Measurements from ENCODE around the gene ABTB2. TPM values are rescaled to one million over a fixed set of nuclear protein-coding genes. Genes with fewer than 3 reads are reported as not detected.

Gene ABTB2
- total and polyA plus RNA-seq, 10 of the 15 experiments (the other 5 are each of a cell fraction or from before 2014, with no cell fraction given): 0.13 to 2.1 (median 0.72) TPM

DNA sequence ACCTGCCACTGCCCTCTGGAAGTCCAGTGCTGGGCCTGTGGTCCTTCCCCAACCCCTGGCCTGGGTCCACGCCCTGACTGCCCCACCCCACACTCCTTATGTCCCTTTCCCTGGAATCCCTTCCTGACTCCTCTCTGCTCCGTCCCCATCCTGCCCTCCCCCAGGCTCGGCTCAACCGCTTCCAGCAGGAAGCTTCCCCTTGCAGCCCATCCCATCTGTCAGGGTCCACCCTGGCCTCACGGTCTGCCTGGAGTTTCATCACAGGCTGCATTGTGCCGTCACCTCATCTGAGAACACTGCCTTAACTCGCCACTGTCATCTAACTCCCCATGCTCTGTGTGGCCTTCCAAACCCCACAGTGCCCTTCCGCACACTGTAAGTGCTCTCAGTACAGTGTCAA is 188.1 kb downstream of the ABTB2 start:
- Histone ChIP-seq H3K9ac (ENCODE audit: control insufficient read depth, insufficient read depth, low read length) (no peak overlapping the region), H3K27ac (ENCODE audit: control insufficient read depth, insufficient read depth) (no peak overlapping the region), H3K4me1 (ENCODE audit: control insufficient read depth, insufficient read depth, low read length) (peaks cover 2% of the 10 kb centered on the region), H4K20me1 (ENCODE audit: control insufficient read depth, insufficient read depth) (no peaks in the 10 kb centered on the region), H2AFZ (ENCODE audit: control insufficient read depth, low read depth, low read length) (no peak overlapping the region), H3K4me3 (no peak overlapping the region), H3K79me2 (ENCODE audit: control insufficient read depth, insufficient read depth, low read length) (no peaks in the 10 kb centered on the region), H3K9me3 (replicated peaks; ENCODE audit: control insufficient read depth, insufficient read depth, low read length) (no peaks in the 10 kb centered on the region), H3K4me2 (ENCODE audit: control insufficient read depth, insufficient read depth) (no peak overlapping the region), H3K27me3 (replicated peaks in 1 of 2; ENCODE audit: control insufficient read depth in 2 of 2, insufficient read depth in 2 of 2, low read length in 1 of 2) (no peaks in the 10 kb centered on the region), H3K36me3 (ENCODE audit: control insufficient read depth in 2 of 2, insufficient read depth in 2 of 2, low read length in 1 of 2) (no peaks in the 10 kb centered on the region; a peak in 1 of 4 replicates)
- ATAC-seq (no peak), FAIRE-seq (no peak), DNase-seq (ENCODE audit: low read depth, low spot score) (no peak)
- WGBS (ENCODE audit: insufficient coverage, insufficient replicate concordance, low lambda C conversion rate, missing lambda C conversion rate): 67% methylated on average over 8 of the region's 8 CpGs
- BruUV-seq (replicated peaks): no TSS peak
- no peak for TF ChIP-seq KDM1A (IDR thresholded peaks at IDR 0.05; ENCODE audit: borderline replicate concordance)
- SMC1A ChIA-PET (ENCODE audit: uncharacterized antibody, unreplicated experiment): interaction anchor here (0.6 to 1.3 kb wide), 3 partner anchors 23 to 324 kb away, joined by 3 read pairs; no protein-coding TSS in a partner anchor
- CTCF ChIA-PET: interaction anchor here (1.6 kb wide), 2 partner anchors 20 to 188 kb away, joined by 3 to 5 read pairs; partner anchors contain the start of gene ABTB2
- POLR2A ChIA-PET: no interaction called here
- intact Hi-C loops (cut with micrococcal nuclease; ENCODE audit: unreplicated experiment) (loop anchor here (5.0 to 10.0 kb wide), 2 partner anchors 172 to 295 kb away; no protein-coding TSS in a partner anchor), in situ Hi-C loops (cut with MboI) (loop anchor here (25.0 kb wide), 1 partner anchor 318 kb away; no protein-coding TSS in a partner anchor)
- RAD21 ChIA-PET (ENCODE audit: unreplicated experiment): interaction anchor here (0.7 to 13.0 kb wide), 4 partner anchors 9 to 182 kb away, joined by 3 to 249 read pairs (median 4); partner anchors contain the start of gene ABTB2

DNA sequence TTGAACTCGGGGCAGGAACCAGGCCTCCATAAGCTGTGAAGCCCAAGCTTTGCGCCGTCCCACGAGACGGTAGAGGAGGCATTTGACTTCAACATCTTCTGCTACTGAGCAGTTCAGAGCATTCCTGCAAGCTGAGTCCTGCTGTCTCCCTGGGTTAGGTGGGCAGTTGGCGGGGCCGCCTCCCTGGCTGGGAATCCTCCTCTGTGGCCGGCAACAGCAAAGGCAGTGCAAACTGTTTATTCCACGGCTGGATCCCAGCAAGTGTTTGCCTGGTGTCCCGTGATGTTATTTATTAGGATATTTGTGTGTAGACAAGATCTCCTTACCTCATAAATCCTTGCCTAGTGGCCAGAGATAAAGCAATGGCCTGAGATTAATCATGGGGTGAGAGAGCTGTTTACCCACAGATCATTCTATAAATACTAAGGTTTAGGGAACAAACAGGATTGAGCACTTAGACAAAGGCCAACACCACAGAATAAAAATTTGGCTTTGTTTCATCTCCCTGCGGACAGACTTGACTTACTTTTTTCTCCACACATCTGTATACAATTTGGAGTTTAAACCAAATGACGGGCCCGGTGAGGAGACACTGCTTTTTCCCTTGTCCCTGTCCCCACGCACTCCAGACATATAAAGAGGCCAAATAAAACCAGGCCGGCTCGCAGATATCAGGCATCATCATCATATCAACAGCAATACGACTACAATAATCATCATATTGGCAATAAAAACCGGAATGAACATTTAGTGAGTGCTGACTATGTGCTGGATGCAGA is 189.0 kb downstream of the ABTB2 start:
- ATAC-seq: no peak
- no peak overlapping the region for H3K9ac ChIP-seq (ENCODE audit: control insufficient read depth, insufficient read depth, low read length)
- no peaks in the 10 kb centered on the region; the same call in 1 of the 2 replicates for H3K4me1 ChIP-seq (ENCODE audit: control insufficient read depth, insufficient read depth, low read length)
- intact Hi-C loops (cut with micrococcal nuclease; ENCODE audit: unreplicated experiment) (no loop called here), in situ Hi-C loops (cut with MboI) (loop anchor here (25.0 kb wide), 1 partner anchor 318 kb away; no protein-coding TSS in a partner anchor)
- no peak overlapping the region for H3K4me3 ChIP-seq
- H3K27ac ChIP-seq (ENCODE audit: control insufficient read depth, insufficient read depth): no peak overlapping the region
- H2AFZ ChIP-seq (ENCODE audit: control insufficient read depth, low read depth, low read length): no peak overlapping the region
- BruUV-seq (replicated peaks): no TSS peak
- H3K9me3 ChIP-seq (replicated peaks; ENCODE audit: control insufficient read depth, insufficient read depth, low read length): no peaks in the 10 kb centered on the region
- CTCF ChIA-PET: interaction anchor here (0.6 to 1.6 kb wide), 5 partner anchors 19 to 194 kb away, joined by 3 to 5 read pairs (median 4); partner anchors contain the start of gene ABTB2
- FAIRE-seq: no peak
- H3K79me2 ChIP-seq (ENCODE audit: control insufficient read depth, insufficient read depth, low read length): no peaks in the 10 kb centered on the region
- RAD21 ChIA-PET (ENCODE audit: unreplicated experiment): interaction anchor here (1.1 to 13.0 kb wide), 2 partner anchors 183 to 192 kb away, joined by 3 to 249 read pairs; partner anchors contain the start of gene ABTB2
- H3K4me2 ChIP-seq (ENCODE audit: control insufficient read depth, insufficient read depth): no peak overlapping the region
- 66% methylated on average over 18 of the region's 18 CpGs for WGBS (ENCODE audit: insufficient coverage, insufficient replicate concordance, low lambda C conversion rate, missing lambda C conversion rate)
- POLR2A ChIA-PET: no interaction called here
- no peak for DNase-seq (ENCODE audit: low read depth, low spot score)
- H3K36me3 ChIP-seq (ENCODE audit: control insufficient read depth in 2 of 2, insufficient read depth in 2 of 2, low read length in 1 of 2): no peaks in the 10 kb centered on the region; a peak in 1 of 4 replicates
- SMC1A ChIA-PET (ENCODE audit: uncharacterized antibody, unreplicated experiment): interaction anchor here (0.6 to 1.4 kb wide), 3 partner anchors 14 to 73 kb away, joined by 3 read pairs; no protein-coding TSS in a partner anchor
- no peaks in the 10 kb centered on the region for H3K27me3 ChIP-seq (replicated peaks in 1 of 2; ENCODE audit: control insufficient read depth in 2 of 2, insufficient read depth in 2 of 2, low read length in 1 of 2)
- H4K20me1 ChIP-seq (ENCODE audit: control insufficient read depth, insufficient read depth): no peaks in the 10 kb centered on the region
- TF ChIP-seq, protein P1, sequence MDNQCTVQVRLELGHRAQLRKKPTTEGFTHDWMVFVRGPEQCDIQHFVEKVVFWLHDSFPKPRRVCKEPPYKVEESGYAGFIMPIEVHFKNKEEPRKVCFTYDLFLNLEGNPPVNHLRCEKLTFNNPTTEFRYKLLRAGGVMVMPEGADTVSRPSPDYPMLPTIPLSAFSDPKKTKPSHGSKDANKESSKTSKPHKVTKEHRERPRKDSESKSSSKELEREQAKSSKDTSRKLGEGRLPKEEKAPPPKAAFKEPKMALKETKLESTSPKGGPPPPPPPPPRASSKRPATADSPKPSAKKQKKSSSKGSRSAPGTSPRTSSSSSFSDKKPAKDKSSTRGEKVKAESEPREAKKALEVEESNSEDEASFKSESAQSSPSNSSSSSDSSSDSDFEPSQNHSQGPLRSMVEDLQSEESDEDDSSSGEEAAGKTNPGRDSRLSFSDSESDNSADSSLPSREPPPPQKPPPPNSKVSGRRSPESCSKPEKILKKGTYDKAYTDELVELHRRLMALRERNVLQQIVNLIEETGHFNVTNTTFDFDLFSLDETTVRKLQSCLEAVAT (IDR thresholded peaks at IDR 0.05): no peak
- TF ChIP-seq FOXM1 (IDR thresholded peaks at IDR 0.05; ENCODE audit: low read depth, low read length) (no peak), JUND (IDR thresholded peaks at IDR 0.05; ENCODE audit: low read depth, low read length) (no peak), TBL1XR1 (IDR thresholded peaks at IDR 0.05; ENCODE audit: low read depth, low read length) (no peak), NR2F1 (conservative IDR thresholded peaks at IDR 0.05) (no peak), RAD21 (IDR thresholded peaks at IDR 0.05; ENCODE audit: insufficient read depth, low read depth, low read length) (no peak), NFXL1 (IDR thresholded peaks at IDR 0.05; ENCODE audit: borderline replicate concordance) (no peak)
- TF ChIP-seq, protein P2, sequence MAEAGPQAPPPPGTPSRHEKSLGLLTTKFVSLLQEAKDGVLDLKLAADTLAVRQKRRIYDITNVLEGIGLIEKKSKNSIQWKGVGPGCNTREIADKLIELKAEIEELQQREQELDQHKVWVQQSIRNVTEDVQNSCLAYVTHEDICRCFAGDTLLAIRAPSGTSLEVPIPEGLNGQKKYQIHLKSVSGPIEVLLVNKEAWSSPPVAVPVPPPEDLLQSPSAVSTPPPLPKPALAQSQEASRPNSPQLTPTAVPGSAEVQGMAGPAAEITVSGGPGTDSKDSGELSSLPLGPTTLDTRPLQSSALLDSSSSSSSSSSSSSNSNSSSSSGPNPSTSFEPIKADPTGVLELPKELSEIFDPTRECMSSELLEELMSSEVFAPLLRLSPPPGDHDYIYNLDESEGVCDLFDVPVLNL (IDR thresholded peaks at IDR 0.05; ENCODE audit: low read depth, low read length): no peak
- TF ChIP-seq, protein P3, sequence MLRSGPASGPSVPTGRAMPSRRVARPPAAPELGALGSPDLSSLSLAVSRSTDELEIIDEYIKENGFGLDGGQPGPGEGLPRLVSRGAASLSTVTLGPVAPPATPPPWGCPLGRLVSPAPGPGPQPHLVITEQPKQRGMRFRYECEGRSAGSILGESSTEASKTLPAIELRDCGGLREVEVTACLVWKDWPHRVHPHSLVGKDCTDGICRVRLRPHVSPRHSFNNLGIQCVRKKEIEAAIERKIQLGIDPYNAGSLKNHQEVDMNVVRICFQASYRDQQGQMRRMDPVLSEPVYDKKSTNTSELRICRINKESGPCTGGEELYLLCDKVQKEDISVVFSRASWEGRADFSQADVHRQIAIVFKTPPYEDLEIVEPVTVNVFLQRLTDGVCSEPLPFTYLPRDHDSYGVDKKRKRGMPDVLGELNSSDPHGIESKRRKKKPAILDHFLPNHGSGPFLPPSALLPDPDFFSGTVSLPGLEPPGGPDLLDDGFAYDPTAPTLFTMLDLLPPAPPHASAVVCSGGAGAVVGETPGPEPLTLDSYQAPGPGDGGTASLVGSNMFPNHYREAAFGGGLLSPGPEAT (IDR thresholded peaks at IDR 0.05; ENCODE audit: low read depth): no peak
